Mesodermal cell (in vitro differentiated cells): ENCODE measurements around the gene CYLD. TPM values are rescaled to one million over a fixed set of nuclear protein-coding genes. Genes with fewer than 3 reads are reported as not detected.

Source experiments
- H3K27ac ChIP-seq: 2 replicates; pipeline ENCODE4 v1.7.0; 2013; ENCODE audit warnings: mild to moderate bottlenecking, low read depth, low read length, moderate library complexity; ENCODE audit not compliant: severe bottlenecking
- H3K36me3 ChIP-seq: 2 replicates; pipeline ENCODE4 v1.7.1; 2013; ENCODE audit warnings: mild to moderate bottlenecking, low read length, moderate library complexity; ENCODE audit not compliant: control insufficient read depth, insufficient read depth
- H3K4me1 ChIP-seq: one replicate; pipeline ENCODE4 v1.7.1; 2013; ENCODE audit warnings: mild to moderate bottlenecking, low read length; ENCODE audit not compliant: insufficient read depth, control insufficient read depth, poor library complexity, severe bottlenecking
- H3K4me3 ChIP-seq: 2 replicates; pipeline ENCODE4 v1.7.0; 2013; ENCODE audit warnings: low read length, control low read depth, mild to moderate bottlenecking; ENCODE audit not compliant: insufficient read depth, poor library complexity, severe bottlenecking; ENCODE audit errors: extremely low read depth
- H3K9me3 ChIP-seq: 2 replicates; pipeline ENCODE4 v1.7.1; 2013; ENCODE audit warnings: mild to moderate bottlenecking, low read length, moderate library complexity; ENCODE audit not compliant: control insufficient read depth
- WGBS, 2 experiments: methylation state at CpG; one replicate each; pipeline ENCODE4 v1.1.5; 2013; ENCODE audit warnings: missing lambda C conversion rate in 2 of 2; ENCODE audit not compliant: insufficient coverage in 2 of 2; 5-methylcytosine and 5-hydroxymethylcytosine counted together
- polyA plus RNA-seq, 2 experiments: library from polyadenylated mRNA; stranded (reverse); fragments of 50-300 nt; gene quantifications; one replicate each; pipeline ENCODE4 v1.2.3, GENCODE V29; 2013

The CYLD gene
- polyA plus RNA-seq (2013, experiment 1 of 2), result 13.9 TPM
- 11.7 TPM for polyA plus RNA-seq (2013, experiment 2 of 2)

DNA sequence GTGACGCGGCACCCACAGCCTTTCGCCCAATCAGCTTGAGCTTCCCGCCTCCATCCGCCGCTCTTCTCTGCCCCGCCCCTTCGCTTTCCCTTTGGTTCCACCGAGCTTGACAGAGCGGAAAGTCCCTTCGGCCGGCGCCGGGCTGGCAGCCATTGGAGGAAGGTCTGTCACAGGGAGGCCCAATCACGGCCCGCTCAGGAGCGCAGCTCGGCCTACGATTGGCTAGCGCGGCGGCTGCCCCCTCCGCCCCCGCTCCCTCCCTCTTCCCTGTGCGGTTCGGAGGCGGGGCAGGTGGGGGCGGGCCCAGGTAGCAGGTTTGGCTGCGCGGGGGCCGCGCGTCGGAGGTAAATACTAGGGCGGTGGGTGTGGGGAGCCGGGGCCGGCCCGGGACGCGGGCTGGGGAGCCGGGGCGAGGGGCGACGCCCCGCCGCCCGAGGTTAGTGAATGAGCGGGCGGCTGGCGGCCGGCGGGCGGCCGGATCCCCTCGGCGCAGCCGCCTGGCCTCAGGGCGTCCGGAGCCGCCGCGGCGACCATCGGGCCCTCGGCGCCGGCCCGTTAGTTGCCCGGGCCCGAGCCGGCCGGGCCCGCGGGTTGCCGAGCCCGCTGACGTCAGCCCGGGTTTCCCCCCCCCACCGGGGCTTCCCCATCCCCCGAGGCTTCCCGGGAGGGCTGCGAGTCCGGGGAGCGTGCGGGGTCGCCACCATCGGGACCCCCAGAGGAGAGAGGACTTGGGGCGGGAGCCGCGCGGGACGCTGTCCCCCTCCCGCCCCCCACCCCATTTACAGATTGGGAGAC, at the start of gene CYLD:
TSS of gene CYLD (plus strand) at position 306 of the 795 bp plus-strand sequence. CDS start 7,613 bp downstream, outside the sequence.
- Histone ChIP-seq H3K9me3 (no peaks in the 10 kb centered on the region), H3K36me3 (no peaks in the 10 kb centered on the region), H3K4me3 (peak within 1 kb of the TSS; percentile 67), H3K27ac (no peak within 1 kb of the TSS), H3K4me1 (peaks cover 4% of the 10 kb centered on the region)
- WGBS, 2 experiments, result 0% methylated on average over 37 to 55 of the region's 93 CpGs

DNA sequence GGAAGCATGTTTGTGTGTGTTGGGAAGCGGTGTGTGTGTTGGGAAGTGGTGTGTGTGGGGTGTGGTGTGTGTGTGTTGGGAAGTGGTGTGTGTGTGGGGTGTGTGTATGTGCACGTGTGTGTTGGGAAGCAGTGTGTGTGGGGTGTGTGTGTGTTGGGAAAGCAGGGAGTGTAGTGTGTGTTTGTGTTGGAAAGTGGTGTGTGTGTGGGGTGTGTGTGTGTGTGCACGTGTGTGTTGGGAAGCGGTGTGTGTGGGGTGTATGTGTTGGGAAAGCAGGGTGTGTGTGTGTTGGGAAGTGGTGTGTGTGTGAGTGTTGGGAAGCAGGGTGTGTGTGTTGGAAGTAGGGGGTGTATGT, 49.3 kb upstream of the CYLD start:
- H3K27ac ChIP-seq, result no peak overlapping the region
- no peaks in the 10 kb centered on the region for H3K9me3 ChIP-seq
- H3K4me3 ChIP-seq, result no peak overlapping the region
- 90 to 100% methylated on average over 1 to 4 of the region's 4 CpGs for WGBS, 2 experiments
- H3K4me1 ChIP-seq, result peaks cover 6% of the 10 kb centered on the region
- no peaks in the 10 kb centered on the region for H3K36me3 ChIP-seq

DNA sequence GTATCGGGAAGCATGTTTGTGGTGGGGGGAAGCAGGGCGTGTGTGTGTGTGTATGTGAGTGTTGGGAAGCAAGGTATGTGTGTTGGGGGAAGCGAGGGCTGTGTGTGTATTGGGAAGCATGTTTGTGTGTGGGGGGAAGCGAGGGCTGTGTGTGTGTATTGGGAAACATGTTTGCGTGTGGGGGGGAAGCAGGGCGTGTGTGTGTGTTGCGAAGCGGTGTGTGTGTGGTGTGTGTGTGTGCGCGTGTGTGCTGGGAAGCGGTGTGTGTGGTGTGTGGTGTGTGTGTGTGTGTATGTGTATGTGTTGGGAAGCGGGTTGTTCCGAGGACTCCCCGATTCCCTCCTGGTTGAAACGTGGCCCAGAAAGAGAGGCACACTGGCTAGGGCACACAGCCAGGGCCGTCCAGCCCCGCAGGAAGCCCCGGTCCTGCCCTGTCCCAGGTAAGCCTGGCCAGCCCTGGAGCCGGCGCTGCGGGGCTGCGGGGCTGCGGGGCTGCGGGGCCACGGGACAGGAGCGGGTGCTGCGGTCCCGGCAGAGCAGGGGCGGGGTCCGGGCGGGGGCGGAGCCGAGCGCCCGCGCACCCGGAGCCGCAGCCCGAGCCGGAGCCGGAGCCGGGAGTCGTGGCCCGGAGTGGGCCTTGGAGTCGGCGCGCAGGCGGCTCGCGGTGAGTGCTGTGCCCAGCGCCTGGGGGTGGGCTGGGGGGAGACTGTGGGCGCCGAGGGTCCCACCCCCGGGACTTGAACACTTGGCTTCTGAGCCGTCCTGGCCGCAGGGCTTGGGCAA, 48.7 kb upstream of the CYLD start, which contains the start of gene NOD2:
TSS of gene NOD2 (plus strand) at position 608 of the 783 bp plus-strand sequence. CDS start 5,890 bp downstream, outside the sequence.
- H3K36me3 ChIP-seq, result no peaks in the 10 kb centered on the region
- H3K27ac ChIP-seq, result no peak within 1 kb of the TSS
- H3K4me3 ChIP-seq, result peak within 1 kb of the TSS; percentile 18
- 23 to 31% methylated on average over 25 to 39 of the region's 56 CpGs for WGBS, 2 experiments
- no peaks in the 10 kb centered on the region for H3K9me3 ChIP-seq
- peaks cover under 1% of the 10 kb centered on the region for H3K4me1 ChIP-seq

DNA sequence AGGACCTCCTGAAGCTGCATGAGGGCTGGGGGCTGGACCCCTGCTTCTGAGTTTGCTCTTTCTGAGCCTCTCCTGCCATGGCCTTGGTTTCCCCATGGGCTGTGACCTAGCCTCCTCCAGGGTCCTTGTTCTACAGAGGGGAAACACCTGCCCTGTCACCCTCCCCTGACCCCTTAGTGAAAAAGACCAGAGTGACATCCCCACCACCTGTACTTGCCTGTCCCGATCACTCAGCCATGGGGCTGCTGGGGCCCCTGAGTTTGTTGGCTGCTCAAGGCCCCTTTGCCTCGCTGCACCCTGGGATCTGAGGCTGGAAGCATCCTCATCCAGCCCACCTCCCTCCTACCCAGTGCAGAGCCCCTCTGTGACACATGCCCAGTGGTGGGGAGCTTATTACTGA, 47.7 kb upstream of the CYLD start:
- H3K27ac ChIP-seq, result no peak overlapping the region
- no peaks in the 10 kb centered on the region for H3K4me1 ChIP-seq
- no peaks in the 10 kb centered on the region for H3K36me3 ChIP-seq
- H3K4me3 ChIP-seq, result no peak overlapping the region
- no peaks in the 10 kb centered on the region for H3K9me3 ChIP-seq
- 100% methylated on average over 1 of the region's 2 CpGs; no CpG with 5 or more reads in 1 of the 2 experiments for WGBS, 2 experiments

DNA sequence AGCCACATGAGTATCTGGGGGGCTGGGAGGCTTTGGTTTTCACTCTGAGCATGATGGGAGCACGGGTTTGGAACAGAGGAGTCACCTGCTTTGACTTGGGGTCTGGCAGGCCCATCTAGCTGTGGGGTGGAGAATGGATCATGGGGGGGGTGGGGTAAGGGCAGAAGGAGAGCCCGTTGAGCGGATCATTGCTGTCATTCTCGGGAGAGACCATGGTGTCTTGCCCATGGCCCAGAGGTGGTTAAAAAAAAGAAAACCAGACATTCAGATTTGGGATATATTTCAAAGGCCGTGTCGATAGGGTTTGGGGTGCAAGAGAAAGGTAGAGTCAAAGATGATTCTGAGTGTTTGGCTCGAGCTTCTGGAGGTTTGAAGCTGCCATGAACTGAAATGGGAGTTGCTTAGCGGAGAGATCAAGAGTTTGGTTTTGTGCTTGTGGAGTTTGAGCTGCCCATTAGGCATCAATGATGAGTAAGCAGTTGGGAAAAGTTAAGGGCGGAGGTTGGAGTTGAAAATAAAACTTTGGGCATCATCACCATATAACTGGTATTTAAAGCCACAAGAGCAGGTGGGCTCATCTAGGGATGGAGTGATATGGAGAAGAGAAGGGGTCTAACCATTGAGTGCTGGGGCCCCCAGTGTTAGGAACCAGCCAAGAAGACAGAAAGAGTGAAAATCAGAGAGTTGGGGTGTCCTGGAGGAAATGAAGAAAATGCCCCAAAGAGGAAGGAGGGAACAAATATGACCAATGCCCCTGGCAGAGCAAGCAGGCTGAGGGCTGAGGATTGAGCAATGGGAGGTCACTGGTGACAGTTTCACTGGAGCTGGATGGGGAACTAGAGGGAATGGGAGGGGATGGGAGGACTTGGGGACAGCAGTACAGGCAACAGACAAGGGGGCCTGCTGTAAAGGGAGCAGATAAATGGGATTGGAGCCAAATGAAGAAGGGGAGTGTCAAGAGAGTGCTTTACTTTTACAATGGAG, 46.6 kb upstream of the CYLD start:
- H3K9me3 ChIP-seq, result no peaks in the 10 kb centered on the region
- no peaks in the 10 kb centered on the region for H3K4me1 ChIP-seq
- H3K4me3 ChIP-seq, result no peak overlapping the region
- H3K27ac ChIP-seq, result no peak overlapping the region
- 83 to 91% methylated on average over 7 to 8 of the region's 9 CpGs for whole genome bisulfite sequencing, 2 experiments
- no peaks in the 10 kb centered on the region for H3K36me3 ChIP-seq

DNA sequence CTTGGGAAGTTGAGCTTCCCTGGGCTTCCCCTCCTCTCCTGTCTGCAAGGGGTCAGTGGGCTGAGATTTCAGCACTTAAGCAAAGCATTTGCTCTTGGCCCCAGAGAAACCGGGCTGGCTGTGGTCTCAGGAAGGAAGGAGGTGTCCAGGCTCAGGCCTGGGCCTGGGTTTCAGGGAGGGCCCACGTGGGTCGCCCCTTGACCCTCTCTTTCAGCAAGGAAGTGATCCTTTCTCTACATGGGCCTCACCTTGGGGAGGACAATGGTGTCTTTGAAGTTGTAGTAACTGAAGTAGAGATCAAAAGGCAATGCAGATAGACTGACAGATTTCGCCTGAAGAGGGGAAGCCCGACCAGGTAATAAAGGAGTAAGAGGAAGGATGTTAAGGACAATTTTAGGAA, 45.8 kb upstream of the CYLD start:
- no peaks in the 10 kb centered on the region for H3K4me1 ChIP-seq
- H3K27ac ChIP-seq, result no peak overlapping the region
- WGBS, 2 experiments, result 72 to 100% methylated on average over 2 to 3 of the region's 5 CpGs

DNA sequence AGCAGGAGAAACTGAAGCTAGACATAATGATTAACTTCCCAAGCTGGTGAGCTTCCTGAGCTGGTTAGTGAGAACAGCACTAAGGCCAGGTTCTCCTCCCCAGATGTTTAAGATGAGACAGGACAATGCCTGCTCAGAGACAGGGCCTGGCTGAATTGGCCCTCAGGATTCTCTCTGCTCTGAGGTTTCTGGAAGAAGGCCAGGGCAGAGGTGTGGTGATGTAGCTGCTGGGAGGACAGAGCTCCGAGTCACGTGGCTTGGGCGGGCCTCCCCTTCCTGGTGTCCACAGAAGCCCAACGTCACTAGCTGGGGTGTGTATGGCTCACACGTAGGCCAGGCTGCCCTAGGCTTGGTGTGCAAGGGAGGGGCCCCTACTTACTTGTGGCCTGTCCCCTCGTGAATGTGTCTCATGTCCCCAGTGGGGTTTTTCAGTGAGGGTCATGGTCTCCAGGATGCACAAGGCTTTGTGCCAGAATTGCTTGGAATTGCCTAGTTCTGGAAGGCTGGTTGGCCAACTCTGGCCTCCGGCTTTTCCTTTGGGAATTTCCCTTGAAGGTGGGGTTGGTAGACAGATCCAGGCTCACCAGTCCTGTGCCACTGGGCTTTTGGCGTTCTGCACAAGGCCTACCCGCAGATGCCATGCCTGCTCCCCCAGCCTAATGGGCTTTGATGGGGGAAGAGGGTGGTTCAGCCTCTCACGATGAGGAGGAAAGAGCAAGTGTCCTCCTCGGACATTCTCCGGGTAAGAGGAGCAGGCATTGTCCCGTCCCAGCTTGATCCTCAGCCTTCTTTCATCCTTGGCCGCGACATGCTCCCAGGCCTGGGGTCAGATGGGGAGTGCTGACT, 45.1 kb upstream of the CYLD start:
- H3K36me3 ChIP-seq, result no peaks in the 10 kb centered on the region
- no peaks in the 10 kb centered on the region for H3K9me3 ChIP-seq
- no peak overlapping the region for H3K4me3 ChIP-seq
- H3K4me1 ChIP-seq, result no peaks in the 10 kb centered on the region
- 84 to 92% methylated on average over 9 to 13 of the region's 15 CpGs for WGBS, 2 experiments
- H3K27ac ChIP-seq, result no peak overlapping the region

More for the DNA sequence above, 45.8 kb upstream of the CYLD start:
- Histone ChIP-seq H3K36me3 (no peaks in the 10 kb centered on the region), H3K9me3 (no peaks in the 10 kb centered on the region), H3K4me3 (no peak overlapping the region)

DNA sequence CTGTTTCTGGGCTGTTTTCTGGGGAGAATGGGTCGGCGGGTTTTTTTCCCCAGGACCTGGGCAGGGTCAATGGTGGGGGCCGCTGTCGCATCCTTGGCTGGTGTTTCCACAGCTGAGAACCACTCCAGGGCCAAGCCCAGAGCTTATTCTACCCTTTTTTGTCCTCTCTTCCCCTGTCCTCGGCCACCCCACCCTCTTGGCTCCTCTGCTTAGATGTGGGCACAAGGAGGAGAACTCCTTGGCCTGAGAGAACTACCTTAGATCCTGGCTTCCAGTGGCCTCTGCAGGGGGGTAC, 44.5 kb upstream of the CYLD start:
- 95 to 100% methylated on average over 3 of the region's 5 CpGs for WGBS, 2 experiments
- Histone ChIP-seq H3K9me3 (no peaks in the 10 kb centered on the region), H3K36me3 (no peaks in the 10 kb centered on the region), H3K4me1 (no peaks in the 10 kb centered on the region), H3K27ac (no peak overlapping the region), H3K4me3 (no peak overlapping the region)

DNA sequence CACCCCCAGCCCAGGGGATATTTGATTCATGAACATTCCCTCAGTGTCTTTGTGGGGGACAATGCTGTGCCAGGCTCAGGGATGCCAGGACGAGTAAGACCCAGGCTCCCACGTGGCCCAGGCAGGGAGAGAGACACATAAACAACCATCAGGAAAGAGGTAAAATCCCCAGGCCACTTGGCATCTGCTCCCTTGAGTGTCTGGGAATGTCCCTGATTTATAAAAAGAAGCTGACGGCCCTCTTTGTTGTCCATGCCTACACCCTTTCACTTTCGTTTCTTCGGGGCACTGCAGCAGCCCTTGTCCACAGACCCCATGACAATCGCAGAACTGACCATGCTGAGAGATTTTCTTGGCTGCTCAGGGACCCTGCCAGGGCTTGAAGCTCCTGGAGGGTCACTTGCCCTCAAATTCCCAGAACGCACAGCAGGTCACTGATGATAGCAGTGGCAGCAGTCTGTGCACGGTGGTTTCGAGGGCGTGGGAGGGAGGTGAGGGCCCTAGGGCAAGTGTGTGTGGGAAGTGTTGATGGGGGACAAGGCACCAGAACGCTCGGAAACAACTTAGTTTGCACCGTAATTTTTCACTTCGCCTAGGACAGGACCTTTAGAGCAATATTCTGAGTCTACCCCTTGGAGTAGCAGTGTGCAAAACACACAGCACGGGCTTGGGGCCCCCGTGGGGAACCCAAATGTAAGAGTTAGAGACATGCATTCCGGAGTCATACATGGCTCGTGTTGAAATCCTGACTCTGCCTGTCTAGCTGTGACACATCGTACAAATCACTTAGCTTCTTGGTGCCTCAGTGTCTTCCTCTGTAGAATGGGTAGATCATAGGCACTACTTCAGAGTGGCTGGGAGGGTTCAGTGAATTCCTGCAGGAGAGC, 43.8 kb upstream of the CYLD start:
- Histone ChIP-seq H3K9me3 (no peaks in the 10 kb centered on the region), H3K36me3 (no peaks in the 10 kb centered on the region), H3K27ac (no peak overlapping the region), H3K4me3 (no peak overlapping the region), H3K4me1 (no peaks in the 10 kb centered on the region)
- 88% methylated on average over 15 to 19 of the region's 19 CpGs for WGBS, 2 experiments
